ENCODE measurements around the gene NCCRP1.
"Not testable (repeated sequence)": the region's sequence is repeated elsewhere in the genome, so short reads cannot be mapped to it uniquely, and the experiment has no call there.

DNA sequence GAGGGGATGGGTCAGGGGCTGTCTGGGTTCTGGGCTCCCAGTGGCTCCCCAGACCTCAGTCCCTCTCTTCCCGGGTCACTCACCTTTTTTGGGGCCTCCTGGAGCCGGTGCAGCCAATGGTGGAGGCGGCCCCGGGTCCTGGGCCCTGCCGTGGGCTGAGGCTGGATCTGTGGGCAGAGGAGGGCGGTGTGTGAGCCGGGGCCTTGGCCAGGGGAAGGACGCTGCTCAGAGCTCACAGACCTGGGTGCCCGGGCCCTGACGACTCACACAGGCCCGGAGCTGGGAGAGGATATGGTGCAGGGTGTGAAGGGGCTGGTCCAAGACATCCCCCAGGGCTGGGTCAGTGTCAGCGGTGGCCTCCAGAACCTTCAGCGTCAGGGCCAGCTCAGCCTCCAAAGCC is 47.0 kb downstream of the NCCRP1 start:
- TF ChIP-seq, protein P1, sequence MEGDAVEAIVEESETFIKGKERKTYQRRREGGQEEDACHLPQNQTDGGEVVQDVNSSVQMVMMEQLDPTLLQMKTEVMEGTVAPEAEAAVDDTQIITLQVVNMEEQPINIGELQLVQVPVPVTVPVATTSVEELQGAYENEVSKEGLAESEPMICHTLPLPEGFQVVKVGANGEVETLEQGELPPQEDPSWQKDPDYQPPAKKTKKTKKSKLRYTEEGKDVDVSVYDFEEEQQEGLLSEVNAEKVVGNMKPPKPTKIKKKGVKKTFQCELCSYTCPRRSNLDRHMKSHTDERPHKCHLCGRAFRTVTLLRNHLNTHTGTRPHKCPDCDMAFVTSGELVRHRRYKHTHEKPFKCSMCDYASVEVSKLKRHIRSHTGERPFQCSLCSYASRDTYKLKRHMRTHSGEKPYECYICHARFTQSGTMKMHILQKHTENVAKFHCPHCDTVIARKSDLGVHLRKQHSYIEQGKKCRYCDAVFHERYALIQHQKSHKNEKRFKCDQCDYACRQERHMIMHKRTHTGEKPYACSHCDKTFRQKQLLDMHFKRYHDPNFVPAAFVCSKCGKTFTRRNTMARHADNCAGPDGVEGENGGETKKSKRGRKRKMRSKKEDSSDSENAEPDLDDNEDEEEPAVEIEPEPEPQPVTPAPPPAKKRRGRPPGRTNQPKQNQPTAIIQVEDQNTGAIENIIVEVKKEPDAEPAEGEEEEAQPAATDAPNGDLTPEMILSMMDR (conservative IDR thresholded peaks at IDR 0.05; ENCODE audit: low read length), result not testable (repeated sequence)
- not testable (repeated sequence) for TF ChIP-seq EZH2phosphoT487 (IDR thresholded peaks at IDR 0.05; ENCODE audit: borderline replicate concordance)

All from Loucy (cell line).